Stimulated activated naive CD8-positive, alpha-beta T cell treated with anti-CD3 and anti-CD28 coated beads, Interleukin-15, Interleukin-2, amounts not matched to agents 100 ng/mL and 50 ng/mL, for 24 hours (primary cell): ENCODE measurements around the gene EXOSC7.
A peak's percentile ranks its signal among the peaks of the same experiment; 100 is the strongest.

Source experiments
- H3K27ac Mint-ChIP-seq: one replicate; pipeline ENCODE4 v1.8.0; 2021; ENCODE audit warnings: mild to moderate bottlenecking, mixed read lengths
- H3K27me3 Mint-ChIP-seq: one replicate; pipeline ENCODE4 v1.8.0; 2021; ENCODE audit warnings: mixed read lengths
- H3K36me3 Mint-ChIP-seq: one replicate; pipeline ENCODE4 v1.8.0; 2021; ENCODE audit warnings: low read depth, mixed read lengths
- H3K4me1 Mint-ChIP-seq: one replicate; pipeline ENCODE4 v1.8.0; 2021; ENCODE audit warnings: low read depth, mixed read lengths
- H3K4me3 Mint-ChIP-seq: one replicate; pipeline ENCODE4 v1.8.0; 2021; ENCODE audit warnings: mild to moderate bottlenecking, mixed read lengths
- H3K9me3 Mint-ChIP-seq: one replicate; pipeline ENCODE4 v1.8.0; 2021; ENCODE audit warnings: mixed read lengths

EXOSC7 gene

DNA sequence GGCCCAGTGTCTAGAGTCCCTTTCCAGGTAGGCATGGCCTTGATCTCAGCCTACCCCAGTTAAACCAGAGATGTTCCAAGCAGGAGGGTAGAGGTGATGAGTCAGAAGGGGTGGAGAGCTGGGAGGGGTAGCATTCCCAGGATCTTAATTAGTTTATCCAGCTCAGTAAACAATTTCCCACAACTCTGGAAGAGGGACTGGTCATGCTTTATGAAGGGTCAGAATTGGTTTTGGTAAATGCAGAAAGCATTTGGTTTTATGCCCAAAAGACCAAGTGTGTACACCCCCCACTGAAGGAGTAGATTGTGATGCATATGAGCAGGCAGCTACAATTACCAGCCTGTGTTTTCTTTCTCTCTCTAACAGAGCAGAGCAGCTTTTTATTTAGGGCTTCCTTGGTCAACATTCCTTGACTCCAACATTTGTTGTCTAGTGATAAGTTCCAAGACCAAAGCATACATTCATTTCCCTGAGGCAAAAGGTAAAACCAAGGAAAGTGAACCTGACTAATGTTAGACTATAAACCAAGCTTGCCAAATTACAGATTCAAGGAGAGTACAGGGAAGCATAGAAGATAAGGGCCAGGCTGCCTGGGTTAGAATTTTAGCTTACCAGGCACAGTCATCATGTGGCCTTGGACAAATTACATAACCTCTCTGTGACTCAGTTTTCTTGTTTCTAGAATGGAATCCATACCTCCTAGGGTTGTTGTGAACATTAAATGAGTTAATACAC is 17.6 kb downstream of the EXOSC7 start:
- H3K4me3 Mint-ChIP-seq: no peak overlapping the region
- H3K4me1 Mint-ChIP-seq: peaks cover 69% of the 10 kb centered on the region
- H3K27ac Mint-ChIP-seq: no peak overlapping the region
- peaks cover 83% of the 10 kb centered on the region for H3K36me3 Mint-ChIP-seq
- no peaks in the 10 kb centered on the region for H3K9me3 Mint-ChIP-seq
- H3K27me3 Mint-ChIP-seq: no peaks in the 10 kb centered on the region

DNA sequence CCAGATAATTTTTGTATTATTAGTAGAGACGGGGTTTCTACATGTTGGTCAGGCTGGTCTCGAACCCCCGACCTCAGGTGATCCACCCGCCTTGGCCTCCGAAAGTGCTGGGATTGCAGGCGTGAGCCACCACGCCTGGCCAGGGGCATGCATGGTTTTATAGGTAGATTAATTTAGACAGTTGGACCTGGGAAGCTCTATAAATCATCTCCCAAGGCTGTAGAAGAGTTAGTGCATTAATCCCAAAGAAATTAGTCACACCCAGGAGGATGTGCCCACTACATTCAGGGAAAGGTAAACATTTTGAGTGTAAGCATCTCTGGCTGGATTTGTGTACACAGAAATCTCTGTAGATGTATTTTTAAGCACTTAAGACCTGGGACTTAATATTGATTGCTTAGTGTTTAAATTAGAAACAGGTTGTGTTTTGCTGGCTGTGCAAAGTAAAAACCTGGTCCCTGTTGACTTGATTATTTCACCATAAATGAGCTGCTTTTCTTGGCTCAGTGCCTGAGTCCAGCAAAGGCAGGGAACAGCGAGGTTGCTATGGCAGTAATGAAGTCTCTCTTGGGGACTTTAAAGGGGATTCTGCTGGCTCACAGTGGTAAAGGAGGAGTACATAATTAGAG is 19.2 kb downstream of the EXOSC7 start:
- Mint-ChIP-seq H3K4me1 (peaks cover 64% of the 10 kb centered on the region), H3K36me3 (peaks cover 85% of the 10 kb centered on the region), H3K9me3 (no peaks in the 10 kb centered on the region), H3K27me3 (no peaks in the 10 kb centered on the region), H3K27ac (no peak overlapping the region), H3K4me3 (no peak overlapping the region)

DNA sequence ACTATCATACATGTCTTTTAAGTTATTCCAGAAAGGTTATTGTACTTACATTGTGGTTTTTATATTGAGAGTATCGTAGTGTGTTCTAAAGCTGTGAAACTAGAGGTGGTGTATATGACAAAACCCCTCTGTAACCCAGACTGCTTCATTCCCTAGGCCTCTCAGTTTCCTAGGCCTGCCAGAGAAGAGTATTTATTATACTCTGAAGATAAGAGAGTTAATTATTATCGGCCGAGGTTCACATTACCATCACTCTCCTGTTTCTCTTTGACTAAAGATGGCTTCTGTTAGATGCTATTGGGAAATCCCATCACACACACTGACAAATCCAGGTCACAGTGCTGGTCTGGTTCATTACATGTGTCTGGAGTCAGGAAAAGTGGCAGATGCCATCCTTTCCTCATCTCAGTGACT is 20.5 kb downstream of the EXOSC7 start:
- Mint-ChIP-seq H3K27ac (peak overlapping the region; percentile 55), H3K36me3 (peaks cover 85% of the 10 kb centered on the region), H3K9me3 (no peaks in the 10 kb centered on the region), H3K4me3 (no peak overlapping the region), H3K4me1 (peaks cover 51% of the 10 kb centered on the region), H3K27me3 (no peaks in the 10 kb centered on the region)

DNA sequence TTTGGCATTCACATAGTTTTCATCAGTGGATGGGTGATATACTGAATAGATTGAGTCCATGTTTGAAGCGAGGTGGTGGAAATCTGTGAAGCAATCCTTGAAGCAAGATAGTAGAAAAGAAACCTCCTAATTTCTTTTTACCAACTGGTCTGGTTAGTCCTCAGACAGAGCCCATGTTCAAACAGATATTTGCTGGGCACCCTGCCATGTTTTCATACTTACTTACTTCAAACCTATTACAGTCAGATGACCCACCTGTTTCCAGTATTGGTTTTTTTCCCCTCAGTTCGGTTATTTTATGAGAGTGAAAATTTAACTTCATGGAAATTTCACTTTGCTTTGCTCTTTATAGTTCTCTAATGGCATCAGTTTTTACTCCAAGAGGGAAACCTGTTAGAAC is 23.7 kb downstream of the EXOSC7 start:
- Mint-ChIP-seq H3K9me3 (peaks cover 7% of the 10 kb centered on the region), H3K36me3 (peaks cover 85% of the 10 kb centered on the region)

DNA sequence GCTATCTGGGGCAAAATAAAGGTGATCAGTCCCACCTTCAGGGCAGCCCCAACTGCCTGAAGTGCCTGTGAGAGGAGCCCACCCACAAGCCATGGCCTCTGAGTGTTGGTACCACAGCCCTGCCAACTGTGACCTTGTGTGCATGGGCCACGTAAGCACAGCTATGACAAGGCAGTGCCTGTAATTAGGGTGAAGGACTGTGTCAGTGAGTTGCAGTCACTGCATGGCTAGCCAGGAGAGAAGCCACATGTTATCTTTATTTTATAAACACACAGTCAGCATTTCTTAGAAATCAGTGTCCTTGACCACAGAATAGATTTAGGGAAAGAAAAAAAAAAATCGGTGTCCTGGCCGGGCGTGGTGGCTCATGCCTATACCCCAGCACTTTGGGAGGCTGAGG is 24.8 kb downstream of the EXOSC7 start:
- Mint-ChIP-seq H3K27me3 (no peaks in the 10 kb centered on the region), H3K4me1 (peaks cover 39% of the 10 kb centered on the region), H3K36me3 (peaks cover 86% of the 10 kb centered on the region), H3K27ac (peak overlapping the region; percentile 21), H3K9me3 (peaks cover 9% of the 10 kb centered on the region), H3K4me3 (no peak overlapping the region)

More for the DNA sequence above, 23.7 kb downstream of the EXOSC7 start:
- peak overlapping the region; percentile 14 for H3K27ac Mint-ChIP-seq
- peaks cover 37% of the 10 kb centered on the region for H3K4me1 Mint-ChIP-seq
- H3K27me3 Mint-ChIP-seq: no peaks in the 10 kb centered on the region
- no peak overlapping the region for H3K4me3 Mint-ChIP-seq

DNA sequence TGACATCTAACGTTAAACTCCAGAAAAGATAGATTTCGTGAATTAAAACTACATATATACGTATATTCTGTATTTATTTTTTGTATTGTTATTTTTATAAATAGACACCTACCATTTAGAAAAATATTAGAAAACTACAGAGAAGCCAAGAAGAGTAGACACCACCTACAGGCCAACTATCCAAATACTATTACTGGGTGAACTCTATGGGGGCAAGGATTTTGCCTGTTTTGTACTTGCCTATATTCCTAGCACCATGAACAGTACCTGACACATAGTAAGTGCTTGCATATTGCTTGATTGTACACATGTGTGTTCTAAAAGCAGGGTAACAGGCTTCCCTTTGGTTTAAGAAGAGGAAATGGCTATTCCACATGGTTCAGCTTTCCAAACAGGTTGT is 25.7 kb downstream of the EXOSC7 start:
- Mint-ChIP-seq H3K4me3 (no peak overlapping the region), H3K27ac (no peak overlapping the region), H3K36me3 (peaks cover 82% of the 10 kb centered on the region), H3K9me3 (peaks cover 9% of the 10 kb centered on the region), H3K4me1 (peaks cover 31% of the 10 kb centered on the region), H3K27me3 (no peaks in the 10 kb centered on the region)

DNA sequence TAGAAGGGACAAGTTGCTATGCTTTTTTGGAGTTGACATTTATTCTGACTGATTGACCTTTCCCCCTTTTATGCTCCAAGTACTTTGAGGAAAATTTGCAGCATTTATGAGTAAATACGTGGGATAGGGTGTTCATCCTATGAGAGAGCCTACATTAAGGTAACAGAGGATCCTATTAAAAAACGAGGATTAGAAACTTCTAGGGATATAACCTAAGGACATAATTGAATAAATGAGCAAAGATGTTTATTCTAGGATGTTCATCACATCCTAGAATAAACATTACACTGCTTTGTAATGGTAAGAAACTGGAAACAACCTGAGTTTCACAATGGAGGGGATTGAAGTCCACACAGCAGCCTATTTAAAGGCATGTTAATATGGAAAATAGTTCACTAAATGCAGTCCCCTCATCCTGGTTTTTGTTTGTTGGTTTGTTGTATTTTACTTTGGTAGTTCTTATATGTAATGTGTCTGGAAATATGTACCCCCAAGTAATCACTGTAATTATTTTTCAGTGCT is 26.2 kb downstream of the EXOSC7 start:
- Mint-ChIP-seq H3K9me3 (peaks cover 9% of the 10 kb centered on the region), H3K36me3 (peaks cover 84% of the 10 kb centered on the region)

DNA sequence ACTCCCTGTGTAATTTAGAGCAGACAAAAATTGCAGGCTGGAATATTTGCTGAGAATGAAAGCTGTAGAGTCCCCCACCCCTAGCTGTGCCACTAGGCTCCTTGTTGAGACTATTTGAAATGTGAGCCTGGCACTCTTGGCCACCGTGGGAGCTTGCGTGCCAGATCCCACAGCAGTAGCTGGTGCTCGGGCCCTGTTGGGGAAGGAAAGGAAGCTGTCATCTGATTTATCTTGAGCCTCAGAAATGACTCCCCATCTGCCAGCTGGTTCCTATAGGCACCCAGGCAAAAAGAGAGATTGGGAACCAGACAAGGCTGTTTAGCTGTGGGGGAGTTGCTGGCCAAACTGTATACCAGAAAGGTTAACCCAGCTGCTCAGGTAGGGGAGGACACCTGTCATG is 26.7 kb downstream of the EXOSC7 start:
- peaks cover 82% of the 10 kb centered on the region for H3K36me3 Mint-ChIP-seq
- H3K27ac Mint-ChIP-seq: peak overlapping the region; percentile 58
- no peaks in the 10 kb centered on the region for H3K27me3 Mint-ChIP-seq
- no peak overlapping the region for H3K4me3 Mint-ChIP-seq
- H3K4me1 Mint-ChIP-seq: peaks cover 28% of the 10 kb centered on the region
- peaks cover 9% of the 10 kb centered on the region for H3K9me3 Mint-ChIP-seq

More for the DNA sequence above, 26.2 kb downstream of the EXOSC7 start:
- no peak overlapping the region for H3K4me3 Mint-ChIP-seq
- H3K27me3 Mint-ChIP-seq: no peaks in the 10 kb centered on the region
- H3K27ac Mint-ChIP-seq: no peak overlapping the region
- peaks cover 32% of the 10 kb centered on the region for H3K4me1 Mint-ChIP-seq

DNA sequence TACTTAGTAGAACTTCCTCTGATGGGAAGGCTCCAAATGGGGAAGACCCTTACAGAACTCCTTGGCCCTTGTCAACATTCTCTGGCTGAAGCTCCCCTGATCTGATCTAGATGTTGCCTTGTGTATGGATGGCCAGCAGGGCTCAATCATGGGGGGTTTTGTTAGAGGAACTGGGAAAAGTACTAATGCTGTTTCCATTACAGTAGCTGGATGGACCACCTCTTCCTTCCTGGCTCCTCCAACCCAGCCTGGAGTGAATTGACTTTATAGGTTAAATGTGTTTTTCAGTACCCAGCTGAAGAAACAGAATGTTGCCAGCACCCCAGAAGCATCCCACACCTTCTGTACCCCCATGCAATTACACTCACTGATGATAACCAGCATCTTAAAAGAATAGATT is 27.4 kb downstream of the EXOSC7 start:
- Mint-ChIP-seq H3K27ac (peak overlapping the region; percentile 8), H3K36me3 (peaks cover 86% of the 10 kb centered on the region), H3K27me3 (no peaks in the 10 kb centered on the region), H3K4me1 (peaks cover 27% of the 10 kb centered on the region), H3K4me3 (no peak overlapping the region), H3K9me3 (peaks cover 9% of the 10 kb centered on the region)

DNA sequence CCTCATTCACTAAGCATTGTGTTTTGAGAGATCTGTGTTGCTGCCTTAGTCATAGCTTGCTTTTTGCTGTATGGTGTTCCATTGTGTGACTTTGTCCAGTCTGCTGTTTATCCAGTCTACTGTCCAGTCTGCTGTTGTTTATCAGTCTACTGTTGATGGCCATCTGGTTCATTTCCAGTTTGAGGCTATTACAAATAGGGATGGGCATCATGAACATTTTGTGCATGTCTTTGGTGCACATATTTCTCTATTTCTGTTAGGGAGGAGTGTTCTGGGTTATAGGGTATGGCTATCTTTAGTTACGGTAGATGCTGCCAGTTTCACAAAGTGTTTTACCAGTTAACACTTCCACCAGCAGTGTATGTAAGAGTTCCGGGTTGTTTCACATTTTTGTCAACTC is 27.8 kb downstream of the EXOSC7 start:
- H3K27ac Mint-ChIP-seq: peak overlapping the region; percentile 8
- peaks cover 86% of the 10 kb centered on the region for H3K36me3 Mint-ChIP-seq

DNA sequence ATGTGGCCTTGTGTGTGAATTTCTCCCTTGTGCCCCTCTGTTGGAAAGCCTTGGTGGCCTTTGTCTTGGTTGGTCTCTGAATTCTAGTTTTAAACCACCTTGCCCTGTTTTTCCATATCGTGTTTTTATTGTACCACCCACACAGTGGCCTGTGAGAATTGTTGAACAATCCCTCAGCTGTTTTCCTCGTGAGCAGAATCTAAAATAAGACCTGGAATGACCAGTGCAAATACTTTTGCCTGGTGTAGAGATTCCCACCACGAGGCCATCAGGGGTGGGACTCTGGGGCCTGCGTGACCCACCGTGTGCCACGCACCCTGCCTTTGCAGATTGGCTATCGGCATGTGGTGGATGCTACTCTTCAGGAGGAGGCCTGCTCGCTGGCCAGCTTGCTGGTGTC is 31.0 kb downstream of the EXOSC7 start:
- Mint-ChIP-seq H3K27ac (no peak overlapping the region), H3K9me3 (peaks cover 9% of the 10 kb centered on the region), H3K4me3 (no peak overlapping the region), H3K36me3 (peaks cover 75% of the 10 kb centered on the region), H3K4me1 (peaks cover 32% of the 10 kb centered on the region), H3K27me3 (no peaks in the 10 kb centered on the region)

More for the DNA sequence above, 27.8 kb downstream of the EXOSC7 start:
- Mint-ChIP-seq H3K4me1 (peaks cover 27% of the 10 kb centered on the region), H3K4me3 (no peak overlapping the region), H3K9me3 (peaks cover 9% of the 10 kb centered on the region), H3K27me3 (no peaks in the 10 kb centered on the region)

DNA sequence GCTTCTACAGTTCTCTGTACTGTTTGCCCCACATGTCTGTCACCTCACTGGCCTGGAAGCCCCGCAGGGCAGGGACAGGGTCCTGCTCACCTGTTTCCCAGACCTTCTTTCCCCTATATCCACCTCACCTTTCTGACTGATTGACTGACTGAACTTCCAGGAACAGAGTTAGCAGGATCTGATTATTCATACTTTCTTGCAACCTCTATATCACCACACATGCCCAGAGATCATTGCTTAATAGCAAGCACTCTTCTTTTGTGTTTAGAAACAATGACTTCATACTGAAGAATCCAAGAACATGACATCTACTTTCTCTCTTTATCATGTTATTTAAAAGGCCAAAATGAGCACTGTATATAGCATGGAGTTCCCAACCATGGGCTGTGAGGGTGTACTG is 32.1 kb downstream of the EXOSC7 start:
- Mint-ChIP-seq H3K4me3 (no peak overlapping the region), H3K4me1 (peaks cover 32% of the 10 kb centered on the region), H3K9me3 (peaks cover 9% of the 10 kb centered on the region), H3K27me3 (no peaks in the 10 kb centered on the region), H3K36me3 (peaks cover 73% of the 10 kb centered on the region), H3K27ac (no peak overlapping the region)

DNA sequence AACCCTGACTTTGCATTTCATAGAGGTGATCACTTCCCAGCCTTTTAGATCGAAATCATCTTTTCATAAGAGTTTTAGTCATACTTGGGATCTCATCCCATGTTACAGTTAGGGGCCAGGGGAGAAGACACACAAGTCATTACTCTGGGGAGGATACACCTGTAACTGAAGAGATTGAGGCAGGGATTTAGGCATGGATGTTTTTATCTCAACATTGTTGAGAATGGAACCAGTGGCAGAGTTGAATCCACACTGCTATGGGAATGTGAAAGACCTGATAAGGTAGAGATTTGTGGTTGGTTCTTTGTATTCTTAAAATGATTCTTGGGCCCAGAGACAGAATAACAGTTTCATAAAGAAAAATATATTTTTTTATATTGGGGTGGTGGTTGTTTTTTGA is 33.8 kb downstream of the EXOSC7 start:
- Mint-ChIP-seq H3K9me3 (peaks cover 1% of the 10 kb centered on the region), H3K4me3 (no peak overlapping the region), H3K27me3 (no peaks in the 10 kb centered on the region), H3K27ac (no peak overlapping the region), H3K36me3 (peaks cover 64% of the 10 kb centered on the region), H3K4me1 (peaks cover 20% of the 10 kb centered on the region)

DNA sequence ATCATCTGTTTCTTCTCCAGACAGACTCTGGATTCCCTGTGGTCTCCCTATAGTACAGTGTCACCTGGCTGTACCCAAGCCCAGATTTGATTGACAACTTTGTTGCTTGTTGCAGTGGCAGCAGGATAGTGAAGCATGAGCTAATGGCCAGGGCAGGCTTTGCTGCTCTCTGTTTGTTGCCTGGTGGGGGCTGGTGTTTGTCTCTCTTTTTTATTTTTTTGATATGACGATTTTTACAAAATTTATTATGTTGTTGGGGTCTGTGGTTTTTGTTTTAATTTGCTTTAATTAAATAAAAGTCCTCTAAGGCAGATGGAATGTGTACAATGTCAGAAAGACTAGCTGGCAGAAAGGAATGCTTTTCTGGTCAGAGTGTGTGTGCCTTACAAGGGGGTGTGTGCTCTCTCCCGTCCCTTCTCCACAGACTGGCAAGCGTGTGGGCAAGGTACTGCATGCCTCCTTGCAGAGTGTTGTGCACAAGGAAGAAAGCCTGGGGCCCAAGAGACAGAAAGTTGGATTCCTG is 34.8 kb downstream of the EXOSC7 start:
- Mint-ChIP-seq H3K27ac (no peak overlapping the region), H3K4me3 (no peak overlapping the region), H3K4me1 (peaks cover 10% of the 10 kb centered on the region), H3K36me3 (peaks cover 59% of the 10 kb centered on the region), H3K27me3 (no peaks in the 10 kb centered on the region), H3K9me3 (no peaks in the 10 kb centered on the region)

DNA sequence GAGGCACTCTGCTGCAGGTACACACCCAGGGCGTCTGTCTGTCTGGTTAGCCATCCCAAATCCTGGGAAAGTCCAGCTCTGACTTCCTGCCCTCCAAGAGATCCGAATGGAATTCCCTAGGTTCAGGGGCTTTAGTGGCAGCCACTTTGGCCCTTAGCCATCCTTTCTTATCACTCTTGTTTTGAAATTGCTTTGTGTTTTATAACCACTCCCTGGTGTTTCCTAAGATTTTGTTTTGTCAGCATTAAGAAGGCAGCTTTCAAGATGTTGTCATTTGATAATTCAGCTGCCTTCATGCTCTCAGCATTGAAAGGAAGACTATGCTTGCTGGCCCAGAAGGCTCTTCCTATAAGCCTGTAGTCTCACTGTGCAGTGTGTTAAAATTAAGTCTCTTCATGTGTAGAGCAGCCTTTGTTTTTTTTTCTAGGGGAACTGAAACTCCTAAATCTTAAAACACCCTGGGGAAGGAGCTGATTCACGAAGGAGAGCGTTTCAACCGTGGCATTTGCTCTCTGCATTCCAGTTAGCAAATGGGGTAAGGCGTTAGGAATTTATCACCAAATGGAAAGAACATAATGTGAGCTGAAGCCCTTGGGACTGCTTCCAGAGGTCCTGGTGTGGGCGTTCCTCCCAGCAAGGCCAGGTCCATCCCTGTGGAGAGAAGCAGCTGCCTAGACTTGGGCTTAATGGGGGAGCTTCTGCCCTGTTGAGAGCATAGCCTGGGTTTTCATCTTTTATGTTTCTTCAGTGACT is 35.9 kb downstream of the EXOSC7 start:
- no peaks in the 10 kb centered on the region for H3K9me3 Mint-ChIP-seq
- H3K36me3 Mint-ChIP-seq: peaks cover 64% of the 10 kb centered on the region
- H3K4me3 Mint-ChIP-seq: no peak overlapping the region
- no peak overlapping the region for H3K27ac Mint-ChIP-seq
- no peaks in the 10 kb centered on the region for H3K27me3 Mint-ChIP-seq
- H3K4me1 Mint-ChIP-seq: peaks cover 8% of the 10 kb centered on the region
